D721Med (cell line): Measurements from ENCODE around the gene WNT11.

Experiments used
- DNase-seq: peaks from one replicate; pipeline ENCODE4 v3.0.0; 2011; ENCODE audit warnings: low spot score; ENCODE audit not compliant: insufficient read length
- FAIRE-seq: peaks from 2 replicates; lab custom pipeline; 2011; peaks lifted over from hg19 to GRCh38; lab: Jason Lieb, UNC
- CTCF ChIP-seq: IDR thresholded peaks from 2 replicates; pipeline ENCODE4 v1.5.1; 2012; ENCODE audit warnings: mild to moderate bottlenecking, control low read depth; ENCODE audit not compliant: insufficient read depth; ENCODE audit errors: missing control alignments

The WNT11 gene

GRCh38 chr11:76234021-76234415 lies 27.7 kb upstream of the WNT11 start:
- no peak for DNase-seq
- TF ChIP-seq CTCF, result no peak
- FAIRE-seq, result no peak

- TF ChIP-seq CTCF, result no peak
- no peak for FAIRE-seq
- no peak for DNase-seq
Measured at GRCh38 chr11:76233196-76233921, 27.1 kb upstream of the WNT11 start.

GRCh38 chr11:76232026-76232665 lies 25.8 kb upstream of the WNT11 start:
- no peak for FAIRE-seq
- TF ChIP-seq CTCF, result no peak
- no peak for DNase-seq

- no peak for TF ChIP-seq CTCF
- FAIRE-seq (no peak), DNase-seq (no peak)
Measured at GRCh38 chr11:76231121-76231738, 24.9 kb upstream of the WNT11 start.

- FAIRE-seq (no peak), DNase-seq (no peak)
- TF ChIP-seq CTCF, result no peak
Measured at GRCh38 chr11:76230392-76230791, 24.1 kb upstream of the WNT11 start.

- no peak for DNase-seq
- TF ChIP-seq CTCF, result no peak
- FAIRE-seq, result no peak
Measured at GRCh38 chr11:76229690-76230240, 23.5 kb upstream of the WNT11 start.
